HCT116 (cell line): ENCODE results near the gene KCND2. TPM values are rescaled to one million over a fixed set of nuclear protein-coding genes. Genes with fewer than 3 reads are reported as not detected.

Experiments used
- ATAC-seq: fragments of 200-7000 bp; cut with Tn5 transposase; 2 replicates; pipeline ENCODE4 v1.9.1; 2020; ENCODE audit warnings: mild to moderate bottlenecking, moderate library complexity
- BruUV-seq: library from RNA; stranded (reverse); fragments of 400-500 nt; replicated peaks from 2 replicates; lab custom pipeline; 2021; lab: Mats Ljungman, UMichigan
- CTCF ChIA-PET: fragments of 300-600 bp; sonication (Branson Sonifier 250); formaldehyde crosslinking; loops from one replicate; lab custom pipeline; 2021; ENCODE audit warnings: antibody characterized with exemption; lab: Charles Lee
- POLR2A ChIA-PET: fragments of 300-600, 350-600 bp; sonication (Branson Sonifier 250); formaldehyde crosslinking; loops from one replicate; lab custom pipeline; 2021; ENCODE audit warnings: antibody characterized with exemption; lab: Charles Lee
- RAD21 ChIA-PET, 2 experiments: fragments of 300-600 bp; sonication (Branson Sonifier 250); formaldehyde crosslinking; loops; one replicate each; lab custom pipeline; 2023; ENCODE audit warnings: low total read pairs in 2 of 2; ENCODE audit not compliant: uncharacterized antibody in 2 of 2, unreplicated experiment in 2 of 2, low non-redundant PET in 1 of 2; lab: Charles Lee
- DNase-seq: peaks from one replicate; pipeline ENCODE4 v3.0.0-alpha.2; 2010; ENCODE audit warnings: low read depth, low spot score
- H2AFZ ChIP-seq: fragments of 200-600 bp; shearing (Covaris generic), sonication (generic); 2 replicates; pipeline ENCODE4 v1.6.1; 2017; ENCODE audit warnings: low read depth, mixed run types, mixed read lengths, antibody characterized with exemption, low read length; ENCODE audit not compliant: poor library complexity, severe bottlenecking
- H3K27ac ChIP-seq: 2 replicates; pipeline ENCODE4 v1.5.1; 2012; ENCODE audit warnings: low read depth, low read length
- H3K27me3 ChIP-seq: fragments of 200-600 bp; sonication (generic); 2 replicates; pipeline ENCODE4 v1.6.1; 2016; ENCODE audit warnings: mixed run types, low read length, mixed read lengths; ENCODE audit not compliant: insufficient read depth
- H3K36me3 ChIP-seq, 2 experiments: fragments of 200-500 bp in 1 of 2; fragments of 200-600 bp in 1 of 2; sonication (Bioruptor generic) in 1 of 2; sonication (generic) in 1 of 2; 2 replicates each; pipeline versions ENCODE4 v1.5.1 to v1.6.1; 2014 to 2016; ENCODE audit warnings: low read length in 2 of 2, inconsistent platforms in 1 of 2, mixed read lengths in 1 of 2, mixed run types in 1 of 2; ENCODE audit not compliant: insufficient read depth in 2 of 2, control insufficient read depth in 1 of 2
- H3K4me1 ChIP-seq, 2 experiments: fragments of 200-600 bp in 1 of 2; sonication (generic) in 1 of 2; 2 replicates each; pipeline versions ENCODE4 v1.5.1 to v1.6.1; 2012 to 2017; ENCODE audit warnings: low read length in 2 of 2, inconsistent platforms in 1 of 2, mild to moderate bottlenecking in 1 of 2, mixed read lengths in 1 of 2, mixed run types in 1 of 2, moderate library complexity in 1 of 2; ENCODE audit not compliant: insufficient read depth in 2 of 2, control insufficient read depth in 1 of 2
- H3K4me2 ChIP-seq: fragments of 200-600 bp; sonication (generic); 2 replicates; pipeline ENCODE4 v1.6.1; 2017; ENCODE audit warnings: mixed run types, low read length, mixed read lengths
- H3K4me3 ChIP-seq, 2 experiments: fragments of 200-600 bp in 1 of 2; sonication (generic) in 1 of 2; replicated peaks in 1 of 2; 2 replicates each; pipeline ENCODE4 v1.5.1; 2011 to 2016; ENCODE audit warnings: low read length in 2 of 2, control low read depth in 1 of 2, low read depth in 1 of 2, mild to moderate bottlenecking in 1 of 2, mixed read lengths in 1 of 2, mixed run types in 1 of 2
- H3K79me2 ChIP-seq: fragments of 200-600 bp; sonication (generic); 2 replicates; pipeline ENCODE4 v1.6.1; 2017; ENCODE audit warnings: mild to moderate bottlenecking, mixed run types, low read length, moderate library complexity, mixed read lengths; ENCODE audit not compliant: insufficient read depth
- H3K9ac ChIP-seq: fragments of 200-600 bp; sonication (generic); 2 replicates; pipeline ENCODE4 v1.6.1; 2016; ENCODE audit warnings: low read length, mixed read lengths
- H3K9me2 ChIP-seq: fragments of 200-600 bp; sonication (generic), shearing (Covaris generic); 2 replicates; pipeline ENCODE4 v1.6.1; 2017; ENCODE audit warnings: mixed run types, mild to moderate bottlenecking, moderate library complexity; ENCODE audit not compliant: insufficient read depth
- H3K9me3 ChIP-seq, 2 experiments: fragments of 200-500 bp in 1 of 2; fragments of 200-600 bp in 1 of 2; sonication (Bioruptor generic) in 1 of 2; sonication (generic) in 1 of 2; 2 replicates each; pipeline ENCODE4 v1.6.1; 2014 to 2017; ENCODE audit warnings: low read length in 2 of 2, mixed read lengths in 2 of 2, inconsistent platforms in 1 of 2, low read depth in 1 of 2, mild to moderate bottlenecking in 1 of 2, mixed run types in 1 of 2, moderate library complexity in 1 of 2; ENCODE audit not compliant: control insufficient read depth in 1 of 2, insufficient read depth in 1 of 2
- H4K20me1 ChIP-seq: fragments of 200-600 bp; sonication (generic), shearing (Covaris generic); 2 replicates; pipeline ENCODE4 v1.6.1; 2017; ENCODE audit warnings: mixed run types, mild to moderate bottlenecking, moderate library complexity; ENCODE audit not compliant: insufficient read depth
- ATF3 ChIP-seq: IDR thresholded peaks from 2 replicates; pipeline ENCODE4 v1.6.1; 2012
- CBX3 ChIP-seq: IDR thresholded peaks from 2 replicates; pipeline ENCODE4 v1.6.1; 2012; ENCODE audit warnings: low read depth
- CTCF ChIP-seq, 3 experiments: fragments of 200-600 bp in 1 of 3; sonication (generic) in 1 of 3; IDR thresholded peaks in 2 of 3; conservative IDR thresholded peaks in 1 of 3; 2 replicates each; pipeline ENCODE4 v1.5.1; 2012 to 2017; ENCODE audit warnings: low read depth in 2 of 3, low read length in 2 of 3, antibody characterized with exemption in 1 of 3, borderline replicate concordance in 1 of 3, control low read depth in 1 of 3, mild to moderate bottlenecking in 1 of 3, mixed read lengths in 1 of 3, mixed run types in 1 of 3, moderate library complexity in 1 of 3; ENCODE audit not compliant: insufficient read depth in 1 of 3
- ELF1 ChIP-seq: IDR thresholded peaks from 2 replicates; pipeline ENCODE4 v1.6.1; 2012; ENCODE audit warnings: low read depth, borderline replicate concordance
- EZH2 ChIP-seq: fragments of 200-600 bp; sonication (generic); IDR thresholded peaks from 2 replicates; pipeline ENCODE4 v1.6.1; 2017; ENCODE audit warnings: antibody characterized with exemption, mixed run types
- EZH2phosphoT487 ChIP-seq: fragments of 200-600 bp; IDR thresholded peaks from 2 replicates; pipeline ENCODE4 v1.6.1; 2018; ENCODE audit warnings: antibody characterized with exemption, borderline replicate concordance
- JUND ChIP-seq: IDR thresholded peaks from 2 replicates; pipeline ENCODE4 v1.6.1; 2012
- MAX ChIP-seq: IDR thresholded peaks from 2 replicates; pipeline ENCODE4 v1.6.1; 2012
- POLR2AphosphoS5 ChIP-seq: IDR thresholded peaks from 2 replicates; pipeline ENCODE4 v1.6.1; 2011; ENCODE audit warnings: mild to moderate bottlenecking, low read depth, low read length, moderate library complexity
- RAD21 ChIP-seq: IDR thresholded peaks from 2 replicates; pipeline ENCODE4 v1.6.1; 2012; ENCODE audit warnings: low read depth, mild to moderate bottlenecking
- SIN3A ChIP-seq: IDR thresholded peaks from 2 replicates; pipeline ENCODE4 v1.6.1; 2012; ENCODE audit warnings: low read depth
- SP1 ChIP-seq: IDR thresholded peaks from 2 replicates; pipeline ENCODE4 v1.6.1; 2012; ENCODE audit warnings: low read depth
- TCF7L2 ChIP-seq: IDR thresholded peaks from 2 replicates; pipeline ENCODE4 v1.7.0; 2011; ENCODE audit warnings: borderline replicate concordance, inconsistent platforms; ENCODE audit not compliant: insufficient read depth, insufficient read length; ENCODE audit errors: extremely low read depth
- YY1 ChIP-seq: IDR thresholded peaks from 2 replicates; pipeline ENCODE4 v1.6.1; 2011; ENCODE audit warnings: low read length, low read depth, moderate library complexity, mild to moderate bottlenecking; ENCODE audit not compliant: insufficient replicate concordance; ENCODE audit errors: extremely low read depth
- ZBTB33 ChIP-seq: IDR thresholded peaks from 2 replicates; pipeline ENCODE4 v1.6.1; 2011; ENCODE audit warnings: mild to moderate bottlenecking, low read length, moderate library complexity; ENCODE audit not compliant: insufficient replicate concordance; ENCODE audit errors: extremely low read depth
- ZNF274 ChIP-seq: fragments of 200-500 bp; sonication (Bioruptor generic); IDR thresholded peaks from 2 replicates; pipeline ENCODE4 v1.6.1; 2014; ENCODE audit warnings: mild to moderate bottlenecking, low read depth, low read length, inconsistent platforms
- intact Hi-C: fragments of 100-400 bp; cut with micrococcal nuclease; formaldehyde crosslinking; loops from 2 replicates; pipeline ENCODE4 v1.10.0; 2022
- total RNA-seq: library from RNA; stranded (reverse); gene quantifications from one replicate; pipeline ENCODE4 v1.2.1, GENCODE V29; 2021; ENCODE audit not compliant: unreplicated experiment

KCND2 gene
- total RNA-seq, 1 experiment from 2014 or later, result 0.05 TPM

GRCh38 chr7:120337308-120337907 lies 64.4 kb downstream of the KCND2 start:
- Histone ChIP-seq H4K20me1 (no peaks in the 10 kb centered on the region), H3K79me2 (no peaks in the 10 kb centered on the region), H3K4me3 (no peak overlapping the region), H3K4me2 (no peak overlapping the region), H3K9me3 (no peaks in the 10 kb centered on the region), H3K4me1 (no peaks in the 10 kb centered on the region), H3K9me2 (no peaks in the 10 kb centered on the region), H3K27ac (no peak overlapping the region), H2AFZ (peak overlapping the region; percentile 95), H3K27me3 (no peaks in the 10 kb centered on the region), H3K36me3 (no peaks in the 10 kb centered on the region), H3K9ac (no peak overlapping the region)
- BruUV-seq, result no TSS peak
- CTCF ChIA-PET, result interaction anchor here (0.6 to 1.5 kb wide), 6 partner anchors 9 to 402 kb away, joined by 3 to 6 read pairs (median 3); no protein-coding TSS in a partner anchor
- POLR2A ChIA-PET, result no interaction called here
- peak; percentile 89 for ATAC-seq
- RAD21 ChIA-PET, result no interaction called here
- TF ChIP-seq SP1 (no peak), CTCF (IDR thresholded peaks at IDR 0.05 in 2 of 3, conservative IDR thresholded peaks at IDR 0.05 in 1 of 3; ENCODE audit: borderline replicate concordance in 1 of 3, insufficient read depth in 1 of 3, low read depth in 2 of 3, low read length in 2 of 3) (peak; percentile 10 to 85 (median 70); a peak in 4 of 6 replicates)
- TF ChIP-seq, all 23 proteins: peak for 1
- intact Hi-C loops, result no loop called here
- peak; percentile 21 for DNase-seq

GRCh38 chr7:120344276-120344675 lies 71.3 kb downstream of the KCND2 start:
- ChIA-PET CTCF (no interaction called here), POLR2A (no interaction called here), RAD21 (no interaction called here)
- H3K9me3 ChIP-seq, result no peaks in the 10 kb centered on the region
- H3K9me2 ChIP-seq, result no peaks in the 10 kb centered on the region
- no peaks in the 10 kb centered on the region for H3K27me3 ChIP-seq
- H2AFZ ChIP-seq, result no peak overlapping the region
- BruUV-seq, result no TSS peak
- ATAC-seq (no peak), DNase-seq (no peak)
- H3K79me2 ChIP-seq, result no peaks in the 10 kb centered on the region
- H3K27ac ChIP-seq, result no peak overlapping the region
- H3K36me3 ChIP-seq, result no peaks in the 10 kb centered on the region
- no peak overlapping the region for H3K4me3 ChIP-seq
- H3K4me2 ChIP-seq, result no peak overlapping the region
- H4K20me1 ChIP-seq, result no peaks in the 10 kb centered on the region
- H3K9ac ChIP-seq, result no peak overlapping the region
- intact Hi-C loops, result no loop called here
- no peaks in the 10 kb centered on the region for H3K4me1 ChIP-seq
- TF ChIP-seq CBX3 (no peak), ATF3 (no peak), ZNF274 (no peak), SIN3A (no peak), SP1 (no peak), TCF7L2 (no peak), RAD21 (no peak), EZH2 (no peak), ELF1 (no peak), YY1 (no peak), MAX (no peak), EZH2phosphoT487 (no peak), JUND (no peak), ZBTB33 (no peak), POLR2AphosphoS5 (no peak)
